Medulla oblongata (tissue), 1 donor: ENCODE measurements around the gene CST3.
"Not testable (repeated sequence)": the region's sequence is repeated elsewhere in the genome, so short reads cannot be mapped to it uniquely, and the experiment has no call there.

Source experiments
- DNase-seq: peaks from one replicate; pipeline ENCODE4 v3.0.0-alpha.2; 2015; ENCODE audit errors: extremely low spot score

The CST3 gene

GRCh38 chr20:23628402-23629016 is 9.2 kb downstream of the CST3 start:
- DNase-seq = no peak

- DNase-seq = no peak
Measured at GRCh38 chr20:23627501-23627900, 10.3 kb downstream of the CST3 start.

- no peak for DNase-seq
Measured at GRCh38 chr20:23626040-23626620, 11.6 kb downstream of the CST3 start.

GRCh38 chr20:23625236-23625964 is 12.4 kb downstream of the CST3 start:
- no peak for DNase-seq

GRCh38 chr20:23624324-23624691 is 13.4 kb downstream of the CST3 start:
- DNase-seq = no peak

- DNase-seq = no peak
Measured at GRCh38 chr20:23623666-23624323, 14.0 kb downstream of the CST3 start.

GRCh38 chr20:23622839-23623343 is 14.9 kb downstream of the CST3 start:
- peak; percentile 66 for DNase-seq

GRCh38 chr20:23622401-23622800 is 15.4 kb downstream of the CST3 start:
- not testable (repeated sequence) for DNase-seq

GRCh38 chr20:23620670-23621386 is 16.9 kb downstream of the CST3 start:
- DNase-seq = not testable (repeated sequence)

- no peak for DNase-seq
Measured at GRCh38 chr20:23614163-23614562, 23.6 kb downstream of the CST3 start.

GRCh38 chr20:23613676-23614075 is 24.1 kb downstream of the CST3 start:
- no peak for DNase-seq

GRCh38 chr20:23612396-23612795 is 25.4 kb downstream of the CST3 start:
- peak; percentile 74 for DNase-seq

GRCh38 chr20:23609486-23610109 is 28.2 kb downstream of the CST3 start:
- no peak for DNase-seq

GRCh38 chr20:23608251-23608846 is 29.4 kb downstream of the CST3 start:
- DNase-seq = no peak

- no peak for DNase-seq
Measured at GRCh38 chr20:23607497-23608245, 30.1 kb downstream of the CST3 start.

- peak; percentile 80 for DNase-seq
Measured at GRCh38 chr20:23606652-23607049, 31.1 kb downstream of the CST3 start.

GRCh38 chr20:23605867-23606651 is 31.7 kb downstream of the CST3 start, which contains the start of gene CST9:
CST9 (minus strand) TSS chr20:23605917; CDS start chr20:23605864, 53 bp downstream.
- no peak for DNase-seq

GRCh38 chr20:23604306-23604705 is 33.4 kb downstream of the CST3 start:
- no peak for DNase-seq

GRCh38 chr20:23603321-23603720 is 34.4 kb downstream of the CST3 start:
- DNase-seq = no peak
